OCI-LY3 (cell line): ENCODE results near the gene SULT1A1.

Experiments
- CTCF ChIP-seq: fragments of 200-600, 300-600 bp; sonication (generic); IDR thresholded peaks from 2 replicates; pipeline ENCODE4 v1.5.1; 2014; ENCODE audit warnings: antibody characterized with exemption, low read length, low read depth
- EZH2phosphoT487 ChIP-seq: fragments of 200-600 bp; shearing (Covaris generic); IDR thresholded peaks from 2 replicates; pipeline ENCODE4 v1.6.1; 2018; ENCODE audit warnings: antibody characterized with exemption, mixed run types, low read depth

- no peak for TF ChIP-seq CTCF
- no peak for TF ChIP-seq EZH2phosphoT487
Observed at GRCh38 chr16:28587386-28587785, 22.5 kb downstream of the SULT1A1 start.
